ENCODE measurements around the gene TBC1D22A.

- TF ChIP-seq REST (IDR thresholded peaks at IDR 0.05; ENCODE audit: low read depth, low read length), result no peak
- TF ChIP-seq ZNF24 (IDR thresholded peaks at IDR 0.05), result no peak
- no peak for TF ChIP-seq ATF2 (IDR thresholded peaks at IDR 0.05; ENCODE audit: low read length)
These were observed 64.1 kb downstream of the TBC1D22A start for GRCh38 chr22:46826438-46827135.

All from GM12878 (cell line).